ENCODE results near the gene OTULIN.

OTULIN gene

DNA sequence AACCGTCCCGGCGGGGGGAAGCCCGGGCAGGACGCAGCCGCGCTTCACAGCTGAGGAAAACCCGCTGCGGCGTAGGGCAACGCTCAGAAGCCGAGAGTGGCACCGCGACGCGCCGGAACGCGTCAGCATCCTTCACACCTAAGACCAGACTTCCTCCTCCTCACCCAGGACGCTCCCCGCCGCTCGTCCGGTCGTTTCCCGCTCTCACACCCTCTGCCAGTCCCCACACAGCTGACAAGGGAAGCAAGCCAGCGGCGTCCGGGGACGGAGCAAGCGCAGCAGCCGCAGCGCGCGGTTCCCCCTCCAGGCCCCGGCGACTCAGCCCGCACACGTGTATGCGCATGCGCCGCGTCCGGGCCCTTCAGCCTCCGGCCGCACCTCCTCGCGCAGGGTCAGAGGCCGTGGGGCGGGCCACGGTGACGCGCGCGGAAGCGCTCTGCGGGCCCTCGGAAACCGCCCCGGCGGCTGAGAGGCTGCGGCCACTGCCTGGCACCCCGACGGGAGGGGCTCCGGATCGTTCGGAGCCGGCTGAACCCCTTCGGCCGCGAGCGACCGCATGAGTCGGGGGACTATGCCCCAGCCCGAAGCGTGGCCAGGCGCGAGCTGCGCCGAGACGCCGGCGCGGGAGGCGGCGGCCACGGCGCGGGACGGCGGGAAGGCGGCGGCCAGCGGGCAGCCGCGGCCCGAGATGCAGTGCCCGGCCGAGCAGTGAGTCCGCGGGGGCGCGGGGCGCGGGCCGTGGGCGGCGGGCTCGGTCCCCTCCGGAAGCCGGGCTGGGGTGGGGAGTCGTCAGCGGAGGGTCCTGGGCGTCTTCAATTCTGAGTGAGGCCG is at the start of gene OTULIN:
TSS of gene OTULIN (plus strand) at position 449 of the 831 bp plus-strand sequence. CDS start at position 557, 108 bp downstream.
- peaks cover 88% of the 10 kb centered on the region for H3K4me1 Mint-ChIP-seq (ENCODE audit: low read depth)
- H3K9me3 Mint-ChIP-seq, result no peaks in the 10 kb centered on the region
- H3K27ac Mint-ChIP-seq, result peak within 1 kb of the TSS; percentile 96
- peak within 1 kb of the TSS; percentile 100 for H3K4me3 Mint-ChIP-seq
- H3K36me3 Mint-ChIP-seq (ENCODE audit: low read depth), result peaks cover 35% of the 10 kb centered on the region
- no peaks in the 10 kb centered on the region for H3K27me3 Mint-ChIP-seq

DNA sequence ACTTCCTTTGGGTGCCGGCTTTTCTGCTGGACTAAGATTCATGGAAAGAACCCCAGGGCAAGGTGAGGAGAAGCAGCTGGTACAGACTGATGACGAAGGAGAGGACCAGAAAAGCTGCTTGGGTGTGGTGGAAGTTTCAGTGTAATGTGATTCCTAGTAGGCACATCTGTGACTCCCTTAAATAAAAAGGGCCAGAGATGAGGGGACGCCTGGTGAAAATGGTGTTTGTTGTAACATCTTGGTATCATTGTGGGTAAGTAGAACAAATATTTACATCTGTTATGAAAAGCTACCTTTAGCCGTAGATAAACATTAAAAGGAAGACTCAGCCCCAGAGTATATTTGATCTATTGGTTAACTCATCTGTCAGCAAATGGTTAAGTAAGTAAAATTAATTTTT is 49.2 kb upstream of the OTULIN start:
- H3K36me3 Mint-ChIP-seq (ENCODE audit: low read depth), result peaks cover 39% of the 10 kb centered on the region
- no peaks in the 10 kb centered on the region for H3K9me3 Mint-ChIP-seq
- no peaks in the 10 kb centered on the region for H3K4me1 Mint-ChIP-seq (ENCODE audit: low read depth)
- no peak overlapping the region for H3K27ac Mint-ChIP-seq
- no peak overlapping the region for H3K4me3 Mint-ChIP-seq
- no peaks in the 10 kb centered on the region for H3K27me3 Mint-ChIP-seq

DNA sequence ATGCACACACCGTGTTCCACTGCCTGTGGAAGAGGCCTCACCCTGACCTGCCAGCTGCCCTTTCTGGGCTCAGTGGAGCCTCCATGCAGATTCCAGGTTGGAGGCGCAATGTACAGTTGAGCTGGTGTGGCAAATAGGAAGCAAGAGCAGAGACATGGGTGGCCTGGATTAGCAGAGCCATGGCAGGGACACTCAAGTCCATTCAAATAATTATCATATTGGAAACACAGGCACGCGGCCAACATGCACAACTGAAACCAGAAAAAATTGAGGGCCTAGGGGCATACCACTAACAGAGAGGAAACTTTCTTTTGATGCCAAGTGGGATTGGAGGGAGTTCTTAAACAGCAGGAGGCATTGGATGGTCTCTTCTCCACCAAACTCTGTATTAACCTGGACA is 47.1 kb upstream of the OTULIN start:
- Mint-ChIP-seq H3K36me3 (ENCODE audit: low read depth) (peaks cover 38% of the 10 kb centered on the region), H3K27ac (no peak overlapping the region)

DNA sequence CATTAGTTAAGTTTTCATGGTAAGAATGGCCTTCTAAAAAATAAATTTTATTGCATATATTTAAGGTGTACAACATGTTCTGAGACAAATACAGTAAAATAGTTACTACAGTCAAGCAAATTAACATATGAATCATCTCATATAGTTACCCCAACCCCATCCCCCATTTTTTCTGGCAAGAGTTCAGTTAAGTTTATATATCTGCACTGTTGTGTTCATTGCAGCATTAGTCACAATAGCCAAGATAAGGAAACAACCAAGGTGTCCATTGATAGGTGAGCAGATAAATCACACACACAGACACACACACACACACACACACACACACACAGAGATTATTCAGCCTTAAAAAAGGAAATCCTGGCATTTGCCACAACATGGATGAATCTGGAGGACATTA is 37.2 kb upstream of the OTULIN start:
- no peak overlapping the region for H3K27ac Mint-ChIP-seq
- peaks cover 4% of the 10 kb centered on the region for H3K9me3 Mint-ChIP-seq
- H3K27me3 Mint-ChIP-seq, result no peaks in the 10 kb centered on the region
- H3K36me3 Mint-ChIP-seq (ENCODE audit: low read depth), result no peaks in the 10 kb centered on the region
- no peaks in the 10 kb centered on the region for H3K4me1 Mint-ChIP-seq (ENCODE audit: low read depth)
- no peak overlapping the region for H3K4me3 Mint-ChIP-seq

More for the DNA sequence above, 47.1 kb upstream of the OTULIN start:
- H3K9me3 Mint-ChIP-seq, result peaks cover 5% of the 10 kb centered on the region
- H3K4me3 Mint-ChIP-seq, result no peak overlapping the region
- no peaks in the 10 kb centered on the region for H3K27me3 Mint-ChIP-seq
- H3K4me1 Mint-ChIP-seq (ENCODE audit: low read depth), result no peaks in the 10 kb centered on the region

DNA sequence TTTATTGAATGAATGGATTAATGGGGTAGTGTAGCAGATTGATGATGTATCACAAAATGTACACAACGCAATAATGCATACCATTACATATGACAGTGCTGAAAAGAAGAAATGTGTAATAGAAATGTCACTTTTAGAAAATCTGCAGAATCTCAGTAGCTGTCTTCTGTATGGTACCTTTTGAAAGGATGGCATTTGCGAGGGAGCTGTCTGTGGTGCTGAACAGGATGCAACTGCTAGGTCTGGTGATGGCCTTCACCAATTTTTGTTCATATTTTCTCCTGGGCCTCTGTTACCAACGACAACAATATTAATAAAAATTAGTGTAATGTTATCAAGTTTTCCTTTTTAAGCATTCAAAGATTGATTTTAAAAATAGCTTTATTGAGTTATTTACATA is 36.2 kb upstream of the OTULIN start:
- Mint-ChIP-seq H3K27ac (no peak overlapping the region), H3K27me3 (no peaks in the 10 kb centered on the region), H3K4me3 (no peak overlapping the region), H3K36me3 (ENCODE audit: low read depth) (no peaks in the 10 kb centered on the region), H3K9me3 (peaks cover 4% of the 10 kb centered on the region), H3K4me1 (ENCODE audit: low read depth) (no peaks in the 10 kb centered on the region)

DNA sequence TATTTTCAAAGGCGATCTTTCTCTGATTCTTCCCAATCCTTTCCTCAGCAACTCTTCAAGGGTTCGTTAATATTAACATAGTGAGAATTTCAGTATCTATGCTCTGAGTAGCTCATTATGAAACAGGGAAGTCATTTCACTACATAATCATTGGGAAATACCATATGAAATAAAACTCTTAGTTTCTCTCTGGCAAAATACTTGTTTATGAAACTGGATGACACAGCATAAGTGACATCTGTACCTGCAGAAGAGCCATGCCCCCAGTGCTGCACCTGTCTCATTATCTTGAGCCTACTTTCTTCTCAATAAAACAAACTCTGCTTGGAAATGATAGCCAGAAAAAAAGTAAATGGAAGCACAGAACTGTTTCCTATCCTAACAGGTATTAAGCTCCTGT is 33.8 kb upstream of the OTULIN start:
- Mint-ChIP-seq H3K4me3 (no peak overlapping the region), H3K36me3 (ENCODE audit: low read depth) (no peaks in the 10 kb centered on the region), H3K27ac (no peak overlapping the region), H3K9me3 (peaks cover 4% of the 10 kb centered on the region), H3K4me1 (ENCODE audit: low read depth) (no peaks in the 10 kb centered on the region), H3K27me3 (no peaks in the 10 kb centered on the region)

DNA sequence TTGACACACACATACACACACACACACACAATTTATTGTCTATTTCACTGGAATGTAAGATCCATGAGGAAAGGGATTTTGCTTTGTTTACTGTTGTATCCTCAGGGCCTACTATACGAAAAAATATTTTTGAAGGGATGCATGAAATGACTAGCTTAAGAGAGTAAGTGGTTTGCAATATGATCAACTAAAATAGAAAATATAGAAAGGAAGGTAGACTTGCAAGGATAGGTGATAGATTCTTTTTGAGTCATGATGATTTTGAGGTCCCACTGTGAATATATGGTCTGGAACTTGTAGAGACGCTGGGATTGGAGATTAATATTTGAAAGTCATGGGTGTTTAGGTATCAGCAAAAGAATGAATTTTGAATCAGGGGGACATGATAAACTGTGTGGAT is 28.9 kb upstream of the OTULIN start:
- H3K27ac Mint-ChIP-seq, result no peak overlapping the region
- H3K9me3 Mint-ChIP-seq, result peaks cover under 1% of the 10 kb centered on the region
- no peaks in the 10 kb centered on the region for H3K36me3 Mint-ChIP-seq (ENCODE audit: low read depth)
- no peaks in the 10 kb centered on the region for H3K4me1 Mint-ChIP-seq (ENCODE audit: low read depth)
- H3K4me3 Mint-ChIP-seq, result no peak overlapping the region
- H3K27me3 Mint-ChIP-seq, result no peaks in the 10 kb centered on the region

DNA sequence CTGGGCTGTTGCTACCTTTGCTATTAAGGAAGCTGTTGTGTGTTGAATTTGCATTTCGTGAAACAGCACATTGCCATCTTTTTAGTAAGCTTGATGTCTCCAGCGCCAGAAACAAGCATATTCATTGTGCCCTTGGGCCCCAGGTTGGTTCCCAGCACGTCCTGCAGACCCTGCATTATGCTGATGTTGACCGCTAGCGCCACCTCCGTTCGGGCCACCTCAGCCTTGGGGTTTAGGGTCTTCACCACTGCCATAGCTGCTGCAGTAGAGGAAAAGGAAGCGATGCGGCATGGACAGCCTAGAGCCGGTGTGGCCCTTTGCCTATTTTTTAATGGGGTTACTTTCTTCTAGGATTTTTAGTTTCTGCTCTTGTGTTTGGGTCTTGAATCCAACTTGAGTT is 23.8 kb upstream of the OTULIN start:
- peaks cover 11% of the 10 kb centered on the region for H3K27me3 Mint-ChIP-seq
- H3K4me1 Mint-ChIP-seq (ENCODE audit: low read depth), result no peaks in the 10 kb centered on the region
- H3K9me3 Mint-ChIP-seq, result no peaks in the 10 kb centered on the region
- no peaks in the 10 kb centered on the region for H3K36me3 Mint-ChIP-seq (ENCODE audit: low read depth)
- no peak overlapping the region for H3K27ac Mint-ChIP-seq
- no peak overlapping the region for H3K4me3 Mint-ChIP-seq

DNA sequence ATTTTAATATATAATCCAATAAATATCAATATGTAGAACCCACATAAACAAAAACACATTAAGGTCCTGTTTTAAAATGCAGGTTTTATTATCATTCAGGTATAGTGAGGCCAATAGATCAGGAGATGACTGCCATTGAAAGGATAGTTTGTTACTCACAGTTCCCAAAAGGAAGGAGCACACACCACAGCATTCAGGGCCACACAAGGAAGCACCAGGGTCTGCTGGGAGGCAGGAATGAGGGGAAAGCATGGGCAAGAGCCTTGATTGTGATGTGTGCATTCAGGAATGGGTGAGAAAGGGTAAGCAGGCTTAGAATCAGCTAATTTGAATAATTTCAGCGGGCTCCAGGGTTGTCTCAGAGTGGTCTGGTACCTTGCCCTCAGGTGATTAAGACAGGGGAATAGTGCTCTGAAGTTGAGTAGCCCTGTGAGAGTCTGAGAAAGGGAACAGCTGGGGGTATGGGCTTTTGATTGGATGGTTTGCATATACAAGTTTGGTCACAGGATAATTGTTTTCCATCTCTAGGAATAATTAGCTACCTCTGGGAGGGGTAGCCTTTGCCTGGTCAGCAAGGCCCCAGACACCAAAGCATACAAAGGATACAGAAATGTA is 19.8 kb upstream of the OTULIN start:
- H3K4me3 Mint-ChIP-seq, result no peak overlapping the region
- peaks cover 16% of the 10 kb centered on the region for H3K27me3 Mint-ChIP-seq
- H3K9me3 Mint-ChIP-seq, result no peaks in the 10 kb centered on the region

DNA sequence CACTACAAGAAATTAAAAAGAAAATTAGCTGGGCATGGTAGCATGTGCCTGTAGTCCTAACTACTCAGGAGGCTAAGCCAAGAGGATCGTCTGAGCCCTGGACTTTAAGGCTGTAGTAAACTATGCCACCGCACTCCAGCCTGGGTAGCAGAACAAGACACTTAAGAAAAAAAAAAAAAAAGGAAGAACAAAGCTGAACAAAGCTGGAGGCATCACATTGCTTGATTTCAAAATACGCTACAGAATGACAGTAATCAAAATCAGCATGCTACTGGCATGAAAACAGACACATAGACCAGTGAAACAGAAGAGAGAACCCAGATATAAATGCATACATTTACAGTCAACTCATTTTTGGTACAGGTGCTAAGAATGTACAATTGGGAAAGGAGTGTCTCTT is 14.5 kb upstream of the OTULIN start:
- Mint-ChIP-seq H3K4me1 (ENCODE audit: low read depth) (peaks cover 2% of the 10 kb centered on the region), H3K9me3 (no peaks in the 10 kb centered on the region), H3K36me3 (ENCODE audit: low read depth) (no peaks in the 10 kb centered on the region), H3K4me3 (no peak overlapping the region), H3K27me3 (peaks cover 15% of the 10 kb centered on the region), H3K27ac (no peak overlapping the region)

More for the DNA sequence above, 19.8 kb upstream of the OTULIN start:
- Mint-ChIP-seq H3K4me1 (ENCODE audit: low read depth) (no peaks in the 10 kb centered on the region), H3K36me3 (ENCODE audit: low read depth) (no peaks in the 10 kb centered on the region), H3K27ac (no peak overlapping the region)

DNA sequence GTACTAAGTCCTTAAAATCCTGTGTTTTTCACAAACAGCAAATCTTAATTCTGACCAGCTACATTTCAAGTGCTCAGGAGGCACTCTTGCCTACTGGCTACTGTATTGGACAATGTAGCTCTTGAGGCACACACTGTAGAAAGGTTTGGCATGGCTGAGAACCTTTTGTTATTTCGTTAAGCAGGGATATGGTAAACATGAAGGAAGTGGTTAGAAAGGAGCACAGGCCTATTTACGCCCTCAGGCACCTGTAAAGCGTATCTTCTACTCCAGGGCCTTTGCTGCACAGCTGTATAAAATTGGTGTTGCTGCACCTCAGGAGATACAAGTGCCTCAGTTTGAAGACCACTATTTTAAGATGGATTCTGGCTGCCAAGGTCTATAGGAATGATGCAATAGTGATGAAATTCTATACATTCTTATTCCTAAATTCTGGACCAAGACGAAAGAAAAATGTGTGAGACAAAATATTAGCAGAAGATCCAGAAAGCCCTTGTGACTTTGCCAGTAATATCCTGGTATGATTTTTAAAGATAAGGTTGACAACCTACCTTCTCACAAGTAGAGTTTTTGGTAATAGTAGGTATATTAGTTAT is 9.3 kb upstream of the OTULIN start:
- no peaks in the 10 kb centered on the region for H3K36me3 Mint-ChIP-seq (ENCODE audit: low read depth)
- peak overlapping the region; percentile 76 for H3K27ac Mint-ChIP-seq
- H3K9me3 Mint-ChIP-seq, result no peaks in the 10 kb centered on the region
- peaks cover 5% of the 10 kb centered on the region for H3K27me3 Mint-ChIP-seq
- peaks cover 39% of the 10 kb centered on the region for H3K4me1 Mint-ChIP-seq (ENCODE audit: low read depth)
- no peak overlapping the region for H3K4me3 Mint-ChIP-seq

DNA sequence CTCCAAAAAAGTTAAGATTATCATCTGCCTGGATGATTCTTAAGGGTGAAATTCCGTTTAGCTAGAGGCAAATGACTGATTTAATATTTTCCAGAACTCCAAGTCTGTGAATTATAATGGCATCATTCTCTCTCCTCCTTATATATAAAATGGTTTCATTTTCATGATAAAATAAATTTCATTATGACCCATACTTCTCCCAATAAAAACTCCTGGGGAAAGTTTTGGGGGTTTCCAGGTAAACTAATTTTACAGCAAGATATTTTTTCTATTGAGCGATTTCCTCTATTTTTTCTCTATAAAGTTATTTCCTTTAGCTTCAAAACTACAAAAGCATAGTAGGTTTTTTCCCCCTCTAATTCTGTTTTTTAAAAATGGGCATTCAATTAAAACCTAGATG is 7.6 kb upstream of the OTULIN start:
- no peaks in the 10 kb centered on the region for H3K9me3 Mint-ChIP-seq
- H3K36me3 Mint-ChIP-seq (ENCODE audit: low read depth), result no peaks in the 10 kb centered on the region
- H3K4me3 Mint-ChIP-seq, result no peak overlapping the region
- H3K4me1 Mint-ChIP-seq (ENCODE audit: low read depth), result peaks cover 56% of the 10 kb centered on the region
- H3K27ac Mint-ChIP-seq, result peak overlapping the region; percentile 76
- no peaks in the 10 kb centered on the region for H3K27me3 Mint-ChIP-seq

DNA sequence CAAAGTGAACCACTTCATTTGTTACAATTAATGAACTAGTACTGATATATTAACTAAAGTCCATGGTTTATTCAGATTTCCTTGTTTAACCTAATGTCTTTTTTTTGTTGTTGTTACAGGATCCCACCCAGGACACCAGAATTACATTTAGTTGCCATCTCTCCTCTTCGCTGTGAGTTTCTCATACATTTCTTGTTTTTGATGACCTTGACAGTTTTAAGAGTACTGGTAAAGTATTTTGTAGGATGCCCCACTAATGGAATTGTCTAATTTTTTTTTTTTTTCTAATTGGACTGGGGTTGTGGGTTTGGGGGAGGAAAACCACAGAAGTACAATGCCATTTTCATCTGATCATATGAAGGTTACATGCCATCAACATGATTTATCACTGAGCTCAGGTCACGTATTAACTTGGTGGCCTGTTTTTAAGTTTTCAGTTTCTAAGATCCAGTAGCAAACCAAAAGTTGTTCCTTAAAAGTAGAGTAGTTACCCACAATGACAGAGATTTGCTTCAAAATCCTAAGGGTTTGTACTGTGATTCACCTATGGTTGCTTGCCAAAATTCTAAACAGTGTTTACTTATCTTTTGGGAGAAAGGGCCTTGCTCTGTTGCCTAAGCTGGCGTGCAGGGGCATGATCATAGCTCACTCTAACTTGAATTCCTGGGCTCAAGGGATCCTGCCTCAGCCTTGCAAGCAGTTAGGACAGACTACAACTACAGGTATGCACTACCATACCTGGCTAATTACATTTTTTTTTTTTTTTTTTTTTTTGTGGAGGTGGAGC is 4.5 kb upstream of the OTULIN start:
- Mint-ChIP-seq H3K9me3 (no peaks in the 10 kb centered on the region), H3K36me3 (ENCODE audit: low read depth) (peaks cover 5% of the 10 kb centered on the region), H3K27me3 (no peaks in the 10 kb centered on the region), H3K4me1 (ENCODE audit: low read depth) (peaks cover 79% of the 10 kb centered on the region), H3K4me3 (no peak overlapping the region), H3K27ac (peak overlapping the region; percentile 5)

DNA sequence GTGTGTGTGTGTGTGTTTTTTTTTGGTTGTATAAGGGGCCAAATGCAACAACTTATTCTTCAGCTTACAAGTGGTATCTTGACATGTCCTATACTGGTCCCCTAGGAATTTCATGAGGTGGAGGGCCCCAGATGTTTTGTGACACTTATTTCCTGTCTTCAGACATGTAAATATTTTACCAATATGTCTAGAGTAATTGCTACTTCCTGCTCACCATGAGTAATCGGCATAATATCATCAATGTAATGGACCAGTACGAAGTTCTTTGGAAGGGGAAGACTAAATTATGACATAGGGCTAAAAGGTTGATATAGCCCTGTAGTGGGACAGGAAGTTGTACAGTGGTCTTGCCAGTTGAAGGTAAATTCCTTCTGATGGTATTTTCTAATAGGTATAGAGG is 3.7 kb upstream of the OTULIN start:
- Mint-ChIP-seq H3K4me3 (no peak overlapping the region), H3K4me1 (ENCODE audit: low read depth) (peaks cover 74% of the 10 kb centered on the region), H3K36me3 (ENCODE audit: low read depth) (peaks cover 8% of the 10 kb centered on the region), H3K9me3 (no peaks in the 10 kb centered on the region), H3K27me3 (no peaks in the 10 kb centered on the region), H3K27ac (peak overlapping the region; percentile 73)

All from stimulated activated naive CD8-positive, alpha-beta T cell treated with anti-CD3 and anti-CD28 coated beads, Interleukin-15, Interleukin-2, amounts not matched to agents 100 ng/mL and 50 ng/mL, for 24 hours (primary cell).